ENCODE results near the gene JAK2. TPM values are rescaled to one million over a fixed set of nuclear protein-coding genes. Genes with fewer than 3 reads are reported as not detected.

The JAK2 gene
- total RNA-seq, 1 donor from 2014 or later: 29.9 TPM

DNA sequence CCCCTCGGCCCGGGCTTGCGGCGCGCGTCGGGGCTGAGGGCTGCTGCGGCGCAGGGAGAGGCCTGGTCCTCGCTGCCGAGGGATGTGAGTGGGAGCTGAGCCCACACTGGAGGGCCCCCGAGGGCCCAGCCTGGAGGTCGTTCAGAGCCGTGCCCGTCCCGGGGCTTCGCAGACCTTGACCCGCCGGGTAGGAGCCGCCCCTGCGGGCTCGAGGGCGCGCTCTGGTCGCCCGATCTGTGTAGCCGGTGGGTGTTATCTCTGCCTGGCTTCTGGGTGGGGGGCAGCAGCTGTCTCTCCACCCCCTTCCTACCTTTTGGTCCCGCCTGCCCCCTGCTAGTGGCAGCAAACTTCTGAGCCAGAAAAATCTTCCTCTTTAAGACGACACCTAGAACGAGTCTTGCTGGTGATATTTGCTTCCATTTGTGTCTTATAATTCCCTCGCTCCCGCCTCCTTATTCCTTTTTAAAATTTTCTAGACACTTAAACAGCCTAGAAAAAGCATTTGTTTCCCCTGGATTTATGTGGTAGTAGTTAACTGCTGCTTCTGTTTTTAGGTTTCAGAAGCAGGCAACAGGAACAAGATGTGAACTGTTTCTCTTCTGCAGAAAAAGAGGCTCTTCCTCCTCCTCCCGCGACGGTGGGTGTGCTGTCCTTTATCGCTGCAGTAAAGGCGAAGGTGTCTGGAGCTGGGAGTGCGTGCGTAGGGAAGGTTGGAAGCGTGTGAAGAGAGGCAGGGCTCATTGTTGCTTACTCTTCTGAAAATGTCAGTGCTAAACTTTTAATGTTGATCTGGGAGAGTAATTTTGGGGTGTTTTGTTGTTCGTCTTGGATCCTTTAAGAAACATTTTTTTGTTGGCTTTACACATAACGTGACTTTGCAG, 554 bp downstream of the JAK2 start:
- peak; percentile 84 for DNase-seq
- H3K4me3 Mint-ChIP-seq: no peak overlapping the region
- H3K9me3 Mint-ChIP-seq: no peaks in the 10 kb centered on the region
- H3K36me3 Mint-ChIP-seq (ENCODE audit: low read depth): peaks cover 11% of the 10 kb centered on the region
- H3K27me3 Mint-ChIP-seq: no peaks in the 10 kb centered on the region
- H3K4me1 Mint-ChIP-seq: peaks cover 37% of the 10 kb centered on the region
- H3K27ac Mint-ChIP-seq: peak overlapping the region; percentile 89
- intact Hi-C loops (cut with micrococcal nuclease): loop anchor here (1.0 to 10.0 kb wide), 10 partner anchors 152 to 681 kb away; partner anchors contain the start of genes AK3, CD274, CDC37L1 and GLIS3

DNA sequence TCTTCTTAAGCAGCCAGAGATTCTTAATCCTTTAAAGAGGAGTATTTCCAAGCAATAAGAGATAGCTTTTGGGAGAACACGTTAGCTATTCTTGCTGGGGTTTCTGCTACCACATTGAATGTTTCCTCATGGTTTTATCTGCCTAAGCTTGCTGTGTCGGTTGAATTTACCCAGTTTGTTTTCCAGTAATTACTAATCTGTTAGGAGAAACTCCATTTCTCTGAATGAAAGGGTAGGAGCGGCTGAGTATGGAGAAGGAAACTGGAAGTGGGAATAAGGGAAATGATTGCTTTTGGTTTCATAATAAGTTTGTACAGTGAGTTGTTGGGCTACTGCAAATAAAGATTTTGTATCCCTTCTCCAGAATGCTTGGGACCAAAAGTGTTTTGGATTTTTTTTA, 1.2 kb downstream of the JAK2 start:
- H3K36me3 Mint-ChIP-seq (ENCODE audit: low read depth): peaks cover 11% of the 10 kb centered on the region
- intact Hi-C loops (cut with micrococcal nuclease): loop anchor here (5.0 to 10.0 kb wide), 5 partner anchors 309 to 681 kb away; partner anchors contain the start of genes CDC37L1, GLIS3 and RIC1
- peak overlapping the region; percentile 89 for H3K27ac Mint-ChIP-seq
- DNase-seq: peak; percentile 58
- H3K9me3 Mint-ChIP-seq: no peaks in the 10 kb centered on the region
- H3K4me3 Mint-ChIP-seq: no peak overlapping the region
- H3K27me3 Mint-ChIP-seq: no peaks in the 10 kb centered on the region
- peaks cover 37% of the 10 kb centered on the region for H3K4me1 Mint-ChIP-seq

DNA sequence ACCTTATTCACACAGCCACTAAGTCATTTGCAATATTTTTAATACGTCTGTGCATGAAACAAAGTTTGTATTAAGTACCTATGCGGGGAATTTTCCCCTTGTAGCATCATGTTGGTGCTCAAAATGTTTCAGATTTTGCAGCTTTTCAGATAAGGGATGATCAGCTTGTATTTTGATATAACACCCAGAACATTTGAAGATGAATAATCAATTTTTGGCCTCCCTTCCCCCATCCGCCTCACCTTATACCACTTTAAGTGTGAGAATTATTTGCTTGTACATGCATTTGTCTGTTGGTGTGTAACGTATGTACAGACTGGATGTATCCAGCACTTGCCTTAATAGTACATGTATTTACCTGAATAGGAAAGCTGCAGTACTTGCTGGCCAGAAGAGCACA, 1.7 kb downstream of the JAK2 start:
- Mint-ChIP-seq H3K4me1 (peaks cover 36% of the 10 kb centered on the region), H3K36me3 (ENCODE audit: low read depth) (peaks cover 14% of the 10 kb centered on the region), H3K4me3 (no peak overlapping the region), H3K27ac (no peak overlapping the region), H3K27me3 (no peaks in the 10 kb centered on the region), H3K9me3 (no peaks in the 10 kb centered on the region)
- intact Hi-C loops (cut with micrococcal nuclease): loop anchor here (5.0 to 10.0 kb wide), 5 partner anchors 309 to 682 kb away; partner anchors contain the start of genes CDC37L1, GLIS3 and RIC1
- peak; percentile 56 for DNase-seq

DNA sequence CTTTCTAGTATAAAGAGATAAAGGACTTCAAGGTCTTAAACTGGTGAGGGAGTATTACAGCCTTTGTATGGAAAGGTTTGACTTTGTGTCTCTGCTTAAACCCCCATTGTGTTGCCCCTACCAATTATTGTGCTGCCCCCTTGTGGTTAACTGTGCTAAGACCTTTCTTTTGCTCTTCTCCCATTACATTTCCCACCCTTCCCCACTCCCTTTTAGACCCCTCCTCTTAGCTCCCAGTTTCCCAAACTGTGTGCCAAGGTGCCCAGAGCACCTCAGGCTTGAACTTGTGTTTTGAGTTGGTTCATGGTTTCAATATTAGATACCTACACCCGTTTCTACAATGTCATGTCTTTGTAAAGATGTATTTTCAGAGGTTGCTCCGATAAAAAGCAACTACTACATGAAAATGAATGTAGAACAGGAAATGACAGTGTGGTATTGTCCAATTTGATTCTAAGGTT, 2.9 kb downstream of the JAK2 start:
- intact Hi-C loops (cut with micrococcal nuclease): loop anchor here (1.0 to 10.0 kb wide), 7 partner anchors 121 to 683 kb away; partner anchors contain the start of genes CDC37L1, GLIS3 and RIC1
- no peak overlapping the region for H3K4me3 Mint-ChIP-seq

DNA sequence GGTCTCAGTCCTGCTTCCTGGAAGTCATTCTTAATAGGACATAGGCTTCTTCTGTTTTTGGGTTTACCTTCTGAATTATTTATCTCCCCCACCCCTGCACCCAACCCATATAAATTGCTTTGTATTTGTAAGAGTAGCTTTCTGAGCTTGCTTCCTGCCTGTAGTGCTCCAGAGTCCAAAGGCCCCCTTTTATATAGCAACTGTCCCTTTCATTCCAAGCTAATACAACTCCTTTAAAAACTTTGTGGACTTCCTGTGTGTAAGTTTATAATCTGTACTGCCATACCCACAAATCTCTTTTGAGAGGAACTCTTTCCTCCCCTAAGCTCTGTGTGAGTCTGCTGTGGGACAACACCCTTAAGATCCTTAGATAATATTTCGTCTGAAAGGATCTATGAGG, 7.8 kb downstream of the JAK2 start:
- H3K27ac Mint-ChIP-seq: peak overlapping the region; percentile 69
- no peaks in the 10 kb centered on the region for H3K27me3 Mint-ChIP-seq
- H3K4me1 Mint-ChIP-seq: peaks cover 49% of the 10 kb centered on the region
- H3K36me3 Mint-ChIP-seq (ENCODE audit: low read depth): peaks cover 57% of the 10 kb centered on the region
- intact Hi-C loops (cut with micrococcal nuclease): no loop called here
- peak overlapping the region; percentile 19 for H3K4me3 Mint-ChIP-seq
- peaks cover 11% of the 10 kb centered on the region for H3K9me3 Mint-ChIP-seq
- DNase-seq: no peak

More for the DNA sequence above, 2.9 kb downstream of the JAK2 start:
- H3K27ac Mint-ChIP-seq: no peak overlapping the region
- peaks cover 34% of the 10 kb centered on the region for H3K4me1 Mint-ChIP-seq
- DNase-seq: peak; percentile 90
- H3K9me3 Mint-ChIP-seq: peaks cover 2% of the 10 kb centered on the region
- H3K36me3 Mint-ChIP-seq (ENCODE audit: low read depth): peaks cover 26% of the 10 kb centered on the region
- H3K27me3 Mint-ChIP-seq: no peaks in the 10 kb centered on the region

DNA sequence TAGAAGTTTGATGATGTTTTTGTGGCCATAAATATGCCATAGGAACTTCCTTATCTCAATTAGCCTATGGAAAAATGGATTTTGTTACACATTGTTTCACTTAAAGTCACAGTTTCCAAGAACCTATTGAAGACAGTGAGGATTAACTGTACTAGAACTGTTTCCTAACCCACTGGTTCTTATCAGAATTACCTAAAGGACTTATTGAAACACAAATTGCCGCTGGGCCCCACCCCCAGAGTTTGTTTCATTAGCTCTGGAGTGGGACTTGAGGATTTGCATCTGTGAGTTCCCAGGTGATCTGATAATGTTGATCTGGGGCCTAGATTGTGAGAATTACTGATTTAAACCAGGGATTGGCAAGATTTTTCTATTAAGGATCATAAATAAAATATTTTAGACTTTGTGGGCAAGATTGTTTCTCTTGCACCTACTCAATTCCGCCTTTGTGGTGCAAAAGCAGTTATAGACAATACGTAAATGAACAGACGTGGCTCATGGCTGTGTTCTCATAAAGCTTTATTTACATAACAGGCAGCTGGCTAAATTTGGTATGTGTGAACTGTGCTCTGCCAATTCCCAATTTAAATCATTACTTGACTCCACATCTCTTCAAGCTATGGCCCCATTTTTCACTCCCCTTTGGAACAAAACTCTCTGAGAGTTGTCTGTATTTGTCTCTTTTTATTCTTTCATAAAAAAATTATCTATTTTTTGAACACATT, 9.3 kb downstream of the JAK2 start:
- no peak for DNase-seq

DNA sequence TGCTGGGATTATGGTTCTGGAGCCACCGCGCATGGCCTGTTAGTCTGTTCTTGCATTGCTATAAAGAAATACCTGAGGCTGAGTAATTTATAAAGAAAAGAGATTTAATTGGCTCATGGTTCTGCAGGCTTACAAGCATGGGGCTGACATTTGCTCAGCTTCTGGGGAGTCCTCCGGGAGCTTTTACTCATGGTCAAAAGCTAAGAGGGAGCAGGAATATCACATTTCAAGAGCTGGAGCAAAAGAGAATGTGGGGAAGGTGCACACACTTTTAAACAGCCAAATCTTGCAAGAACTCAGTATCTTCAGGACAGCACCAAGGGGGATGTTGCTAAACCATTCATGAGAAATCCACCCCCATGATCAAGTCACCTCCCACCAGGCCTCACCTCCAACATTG, 12.1 kb downstream of the JAK2 start:
- no peak overlapping the region for H3K4me3 Mint-ChIP-seq
- H3K4me1 Mint-ChIP-seq: peaks cover 58% of the 10 kb centered on the region
- H3K9me3 Mint-ChIP-seq: peaks cover 14% of the 10 kb centered on the region
- peaks cover 82% of the 10 kb centered on the region for H3K36me3 Mint-ChIP-seq (ENCODE audit: low read depth)
- DNase-seq: no peak
- H3K27me3 Mint-ChIP-seq: no peaks in the 10 kb centered on the region
- intact Hi-C loops (cut with micrococcal nuclease): no loop called here
- H3K27ac Mint-ChIP-seq: no peak overlapping the region

More for the DNA sequence above, 9.3 kb downstream of the JAK2 start:
- Mint-ChIP-seq H3K36me3 (ENCODE audit: low read depth) (peaks cover 67% of the 10 kb centered on the region), H3K27me3 (no peaks in the 10 kb centered on the region), H3K9me3 (peaks cover 11% of the 10 kb centered on the region), H3K4me3 (no peak overlapping the region), H3K27ac (peak overlapping the region; percentile 13), H3K4me1 (peaks cover 61% of the 10 kb centered on the region)
- intact Hi-C loops (cut with micrococcal nuclease): no loop called here

DNA sequence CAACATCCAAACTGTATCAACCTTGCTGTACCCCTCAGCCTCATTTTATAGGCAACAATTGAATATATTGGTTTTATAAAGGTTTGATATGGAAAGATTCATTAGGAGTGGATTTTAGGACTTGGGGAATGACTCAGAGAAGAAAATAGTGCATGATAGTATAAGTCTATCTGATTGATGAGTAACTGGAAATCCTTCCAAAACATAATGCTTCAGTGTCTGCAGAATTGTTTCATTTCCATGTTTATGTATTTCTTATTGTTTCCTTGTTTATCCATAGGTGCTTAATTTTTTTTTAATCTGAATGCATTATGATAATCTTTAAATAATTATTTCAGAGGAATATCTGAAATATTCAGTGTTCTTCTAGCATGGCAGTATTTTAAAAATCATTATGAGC, 12.6 kb downstream of the JAK2 start:
- intact Hi-C loops (cut with micrococcal nuclease): no loop called here
- Mint-ChIP-seq H3K4me1 (peaks cover 54% of the 10 kb centered on the region), H3K36me3 (ENCODE audit: low read depth) (peaks cover 82% of the 10 kb centered on the region), H3K4me3 (no peak overlapping the region), H3K27ac (no peak overlapping the region), H3K27me3 (no peaks in the 10 kb centered on the region), H3K9me3 (peaks cover 15% of the 10 kb centered on the region)
- no peak for DNase-seq

DNA sequence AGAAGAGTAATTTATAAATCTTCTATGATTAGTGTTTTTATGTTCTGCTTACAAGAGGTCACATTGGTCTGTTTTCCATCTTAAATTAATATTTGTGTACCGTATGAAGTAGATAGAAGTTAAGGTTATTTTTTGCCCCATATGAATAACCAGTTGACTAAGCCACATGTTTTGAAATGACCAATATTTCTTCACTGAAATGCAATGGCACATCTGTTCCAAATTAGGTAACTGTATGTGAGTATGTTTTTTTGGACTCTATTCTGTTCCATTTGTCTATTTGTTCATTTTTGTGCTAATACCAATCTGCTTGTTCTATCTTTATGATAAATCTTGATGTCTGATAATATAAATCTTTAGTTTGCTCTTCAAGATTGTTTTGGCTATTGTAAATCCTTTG, 17.7 kb downstream of the JAK2 start:
- H3K27ac Mint-ChIP-seq: no peak overlapping the region
- intact Hi-C loops (cut with micrococcal nuclease): no loop called here

DNA sequence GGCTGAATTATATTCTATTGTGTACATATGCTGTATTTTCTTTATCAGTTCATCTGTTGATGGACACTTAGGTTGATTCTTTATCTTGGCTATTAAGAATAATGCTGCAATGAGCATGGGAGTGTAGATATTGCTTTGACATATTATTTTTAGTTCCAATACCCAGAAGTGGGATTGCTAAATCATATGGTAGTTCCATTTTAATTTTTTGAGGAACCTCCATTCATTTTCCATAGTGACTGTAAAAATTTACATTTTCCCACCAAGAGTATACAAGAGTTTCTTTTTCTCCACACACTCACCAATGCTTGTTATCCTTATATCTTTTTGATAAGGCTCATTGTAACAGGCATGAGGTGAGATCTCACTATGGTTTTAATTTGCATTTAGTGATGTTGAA, 19.4 kb downstream of the JAK2 start:
- peaks cover 23% of the 10 kb centered on the region for H3K9me3 Mint-ChIP-seq
- intact Hi-C loops (cut with micrococcal nuclease): no loop called here
- no peak overlapping the region for H3K27ac Mint-ChIP-seq
- H3K27me3 Mint-ChIP-seq: no peaks in the 10 kb centered on the region
- H3K4me3 Mint-ChIP-seq: no peak overlapping the region
- H3K36me3 Mint-ChIP-seq (ENCODE audit: low read depth): peaks cover 70% of the 10 kb centered on the region
- no peak for DNase-seq
- peaks cover 31% of the 10 kb centered on the region for H3K4me1 Mint-ChIP-seq

More for the DNA sequence above, 17.7 kb downstream of the JAK2 start:
- Mint-ChIP-seq H3K4me3 (no peak overlapping the region), H3K4me1 (peaks cover 33% of the 10 kb centered on the region), H3K27me3 (no peaks in the 10 kb centered on the region), H3K9me3 (peaks cover 23% of the 10 kb centered on the region), H3K36me3 (ENCODE audit: low read depth) (peaks cover 69% of the 10 kb centered on the region)
- no peak for DNase-seq

DNA sequence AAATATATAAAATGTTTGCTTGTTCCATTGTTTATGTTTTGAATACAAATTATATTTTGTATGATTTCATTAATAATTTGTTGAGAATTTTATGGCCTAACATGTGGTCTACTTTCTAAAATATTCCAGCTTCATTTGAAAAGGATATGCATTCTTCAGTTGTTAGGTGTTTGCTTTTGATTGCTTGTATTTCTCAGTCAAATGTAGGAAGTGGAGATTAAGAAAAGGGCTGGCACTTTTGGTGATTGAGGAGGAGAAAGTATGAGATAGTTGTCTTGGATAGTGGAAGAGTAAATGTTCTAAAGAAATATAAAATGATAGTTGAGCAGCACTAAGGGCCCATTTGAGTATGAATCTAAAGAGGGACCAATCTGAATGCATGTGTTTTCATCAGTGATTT, 23.1 kb downstream of the JAK2 start:
- no peak for DNase-seq
- H3K9me3 Mint-ChIP-seq: peaks cover 17% of the 10 kb centered on the region
- no peak overlapping the region for H3K4me3 Mint-ChIP-seq
- peaks cover 32% of the 10 kb centered on the region for H3K4me1 Mint-ChIP-seq
- H3K36me3 Mint-ChIP-seq (ENCODE audit: low read depth): peaks cover 57% of the 10 kb centered on the region
- intact Hi-C loops (cut with micrococcal nuclease): no loop called here
- peak overlapping the region; percentile 32 for H3K27ac Mint-ChIP-seq
- H3K27me3 Mint-ChIP-seq: no peaks in the 10 kb centered on the region

DNA sequence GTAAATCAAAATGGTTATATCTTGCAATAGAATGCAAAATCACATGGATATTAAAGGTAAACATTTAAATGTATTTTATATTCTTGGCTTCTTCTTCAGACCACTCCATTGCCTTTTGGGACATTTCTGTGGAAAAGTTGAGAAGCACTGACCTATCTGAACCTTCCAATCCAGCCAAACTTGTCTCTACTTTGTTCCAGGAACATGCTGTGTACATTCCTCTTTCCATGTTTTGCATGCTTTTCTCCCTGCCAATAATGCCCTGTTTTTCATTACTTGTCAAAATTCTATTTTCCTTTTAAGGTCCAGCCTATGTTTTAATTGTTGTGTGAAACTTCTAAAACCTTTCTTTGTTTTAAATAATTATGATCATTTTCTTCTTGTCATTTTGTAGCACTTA, 28.3 kb downstream of the JAK2 start:
- H3K36me3 Mint-ChIP-seq (ENCODE audit: low read depth): peaks cover 69% of the 10 kb centered on the region
- H3K4me3 Mint-ChIP-seq: no peak overlapping the region
- no peak overlapping the region for H3K27ac Mint-ChIP-seq
- DNase-seq: no peak
- intact Hi-C loops (cut with micrococcal nuclease): no loop called here
- peaks cover 24% of the 10 kb centered on the region for H3K4me1 Mint-ChIP-seq
- H3K27me3 Mint-ChIP-seq: no peaks in the 10 kb centered on the region
- H3K9me3 Mint-ChIP-seq: peaks cover 16% of the 10 kb centered on the region

DNA sequence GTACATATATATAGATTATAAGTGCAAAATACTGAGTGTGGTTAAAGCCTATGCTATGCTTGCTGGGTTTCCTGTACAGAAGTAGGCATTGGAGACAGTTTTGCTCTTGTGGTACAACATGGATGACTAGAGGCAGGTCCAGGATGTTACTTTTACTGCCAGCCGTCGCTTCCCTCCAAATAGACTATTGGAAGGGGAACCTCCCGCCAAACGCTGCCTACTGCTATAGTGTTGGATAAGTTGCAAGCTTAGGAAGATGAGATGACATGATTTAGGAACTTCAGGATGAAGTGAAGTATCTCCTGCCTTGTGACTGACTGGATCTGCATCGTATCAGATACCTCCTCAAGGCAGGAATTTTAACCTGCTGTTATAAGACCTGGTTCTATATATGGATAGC, 30.9 kb downstream of the JAK2 start:
- H3K9me3 Mint-ChIP-seq: peaks cover 20% of the 10 kb centered on the region
- H3K27me3 Mint-ChIP-seq: no peaks in the 10 kb centered on the region
- no peak overlapping the region for H3K27ac Mint-ChIP-seq
- DNase-seq: no peak
- intact Hi-C loops (cut with micrococcal nuclease): no loop called here
- H3K4me1 Mint-ChIP-seq: peaks cover 24% of the 10 kb centered on the region
- H3K4me3 Mint-ChIP-seq: no peak overlapping the region
- peaks cover 73% of the 10 kb centered on the region for H3K36me3 Mint-ChIP-seq (ENCODE audit: low read depth)

DNA sequence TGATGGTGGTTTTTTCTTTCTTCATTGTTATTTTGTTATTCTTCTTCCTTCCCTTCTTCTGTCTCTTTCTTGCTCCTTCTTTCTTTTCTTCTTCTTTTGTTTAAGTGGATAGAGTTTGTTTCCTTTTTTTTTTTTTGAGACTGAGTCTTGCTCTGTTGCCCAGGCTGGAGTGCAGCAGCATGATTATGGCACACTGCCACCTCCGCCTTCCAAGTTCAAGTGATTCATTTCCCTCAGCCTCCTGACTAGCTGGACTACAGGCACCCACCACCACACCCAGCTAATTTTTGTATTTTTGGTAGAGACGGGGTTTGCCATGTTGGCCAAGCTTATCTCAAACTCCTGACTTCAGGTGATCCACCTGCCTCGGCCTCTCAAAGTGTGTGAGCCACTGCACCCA, 40.3 kb downstream of the JAK2 start:
- Mint-ChIP-seq H3K27ac (peak overlapping the region; percentile 21), H3K9me3 (peaks cover 23% of the 10 kb centered on the region), H3K4me1 (peaks cover 45% of the 10 kb centered on the region), H3K27me3 (no peaks in the 10 kb centered on the region), H3K36me3 (ENCODE audit: low read depth) (peaks cover 80% of the 10 kb centered on the region), H3K4me3 (no peak overlapping the region)
- no peak for DNase-seq
- intact Hi-C loops (cut with micrococcal nuclease): no loop called here

All from activated CD4-positive, alpha-beta T cell treated with anti-CD3 and anti-CD28 coated beads, Interleukin-2, amount 10 ng/mL, durations not matched to agents 24 days and 14 days (primary cell).